ENCODE measurements around the gene RBFOX2. TPM values are rescaled to one million over a fixed set of nuclear protein-coding genes. Genes with fewer than 3 reads are reported as not detected.

Gene RBFOX2
- total and polyA plus RNA-seq, 2 of the 13 experiments (the other 11 are each of a cell fraction or from before 2014, with no cell fraction given), result 37.3 to 40.4 TPM

- TF ChIP-seq, protein P1, sequence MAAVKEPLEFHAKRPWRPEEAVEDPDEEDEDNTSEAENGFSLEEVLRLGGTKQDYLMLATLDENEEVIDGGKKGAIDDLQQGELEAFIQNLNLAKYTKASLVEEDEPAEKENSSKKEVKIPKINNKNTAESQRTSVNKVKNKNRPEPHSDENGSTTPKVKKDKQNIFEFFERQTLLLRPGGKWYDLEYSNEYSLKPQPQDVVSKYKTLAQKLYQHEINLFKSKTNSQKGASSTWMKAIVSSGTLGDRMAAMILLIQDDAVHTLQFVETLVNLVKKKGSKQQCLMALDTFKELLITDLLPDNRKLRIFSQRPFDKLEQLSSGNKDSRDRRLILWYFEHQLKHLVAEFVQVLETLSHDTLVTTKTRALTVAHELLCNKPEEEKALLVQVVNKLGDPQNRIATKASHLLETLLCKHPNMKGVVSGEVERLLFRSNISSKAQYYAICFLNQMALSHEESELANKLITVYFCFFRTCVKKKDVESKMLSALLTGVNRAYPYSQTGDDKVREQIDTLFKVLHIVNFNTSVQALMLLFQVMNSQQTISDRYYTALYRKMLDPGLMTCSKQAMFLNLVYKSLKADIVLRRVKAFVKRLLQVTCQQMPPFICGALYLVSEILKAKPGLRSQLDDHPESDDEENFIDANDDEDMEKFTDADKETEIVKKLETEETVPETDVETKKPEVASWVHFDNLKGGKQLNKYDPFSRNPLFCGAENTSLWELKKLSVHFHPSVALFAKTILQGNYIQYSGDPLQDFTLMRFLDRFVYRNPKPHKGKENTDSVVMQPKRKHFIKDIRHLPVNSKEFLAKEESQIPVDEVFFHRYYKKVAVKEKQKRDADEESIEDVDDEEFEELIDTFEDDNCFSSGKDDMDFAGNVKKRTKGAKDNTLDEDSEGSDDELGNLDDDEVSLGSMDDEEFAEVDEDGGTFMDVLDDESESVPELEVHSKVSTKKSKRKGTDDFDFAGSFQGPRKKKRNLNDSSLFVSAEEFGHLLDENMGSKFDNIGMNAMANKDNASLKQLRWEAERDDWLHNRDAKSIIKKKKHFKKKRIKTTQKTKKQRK (IDR thresholded peaks at IDR 0.05; ENCODE audit: low read length), result no peak
- TF ChIP-seq, protein P2, sequence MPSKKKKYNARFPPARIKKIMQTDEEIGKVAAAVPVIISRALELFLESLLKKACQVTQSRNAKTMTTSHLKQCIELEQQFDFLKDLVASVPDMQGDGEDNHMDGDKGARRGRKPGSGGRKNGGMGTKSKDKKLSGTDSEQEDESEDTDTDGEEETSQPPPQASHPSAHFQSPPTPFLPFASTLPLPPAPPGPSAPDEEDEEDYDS (CRISPR knock-in tag; IDR thresholded peaks at IDR 0.05), result no peak
- no peak for TF ChIP-seq ZNF468 (CRISPR knock-in tag; IDR thresholded peaks at IDR 0.05)
- TF ChIP-seq NFYC (CRISPR knock-in tag; IDR thresholded peaks at IDR 0.05), result no peak
- TF ChIP-seq ZNF350 (CRISPR knock-in tag; IDR thresholded peaks at IDR 0.05; ENCODE audit: borderline replicate concordance, low read depth), result no peak
- TF ChIP-seq EHMT2 (IDR thresholded peaks at IDR 0.05; ENCODE audit: borderline replicate concordance, low read depth, low read length), result no peak; the same call in 1 of the 2 replicates
- no peak for TF ChIP-seq SP1 (IDR thresholded peaks at IDR 0.05)
- TF ChIP-seq SP1 (CRISPR knock-in tag; IDR thresholded peaks at IDR 0.05), result no peak
- TF ChIP-seq KMT2A (CRISPR knock-in tag; IDR thresholded peaks at IDR 0.05), result no peak
- TF ChIP-seq KLF11 (CRISPR knock-in tag; IDR thresholded peaks at IDR 0.05), result no peak
- no peak for TF ChIP-seq MTA1 (CRISPR knock-in tag; IDR thresholded peaks at IDR 0.05; ENCODE audit: borderline replicate concordance)
- TF ChIP-seq KLF6 (CRISPR knock-in tag; IDR thresholded peaks at IDR 0.05), result no peak
- no peak for TF ChIP-seq ZNF580 (CRISPR knock-in tag; IDR thresholded peaks at IDR 0.05; ENCODE audit: borderline replicate concordance, low read depth)
- TF ChIP-seq, protein P3, sequence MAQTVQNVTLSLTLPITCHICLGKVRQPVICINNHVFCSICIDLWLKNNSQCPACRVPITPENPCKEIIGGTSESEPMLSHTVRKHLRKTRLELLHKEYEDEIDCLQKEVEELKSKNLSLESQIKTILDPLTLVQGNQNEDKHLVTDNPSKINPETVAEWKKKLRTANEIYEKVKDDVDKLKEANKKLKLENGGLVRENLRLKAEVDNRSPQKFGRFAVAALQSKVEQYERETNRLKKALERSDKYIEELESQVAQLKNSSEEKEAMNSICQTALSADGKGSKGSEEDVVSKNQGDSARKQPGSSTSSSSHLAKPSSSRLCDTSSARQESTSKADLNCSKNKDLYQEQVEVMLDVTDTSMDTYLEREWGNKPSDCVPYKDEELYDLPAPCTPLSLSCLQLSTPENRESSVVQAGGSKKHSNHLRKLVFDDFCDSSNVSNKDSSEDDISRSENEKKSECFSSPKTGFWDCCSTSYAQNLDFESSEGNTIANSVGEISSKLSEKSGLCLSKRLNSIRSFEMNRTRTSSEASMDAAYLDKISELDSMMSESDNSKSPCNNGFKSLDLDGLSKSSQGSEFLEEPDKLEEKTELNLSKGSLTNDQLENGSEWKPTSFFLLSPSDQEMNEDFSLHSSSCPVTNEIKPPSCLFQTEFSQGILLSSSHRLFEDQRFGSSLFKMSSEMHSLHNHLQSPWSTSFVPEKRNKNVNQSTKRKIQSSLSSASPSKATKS (CRISPR knock-in tag; IDR thresholded peaks at IDR 0.05), result no peak
- TF ChIP-seq ZNF510 (CRISPR knock-in tag; IDR thresholded peaks at IDR 0.05; ENCODE audit: low read depth), result no peak
- peak; percentile 67; the same call in 1 of the 2 replicates for TF ChIP-seq ISL2 (CRISPR knock-in tag; IDR thresholded peaks at IDR 0.05)
- no peak for TF ChIP-seq ZNF549 (CRISPR knock-in tag; IDR thresholded peaks at IDR 0.05)
- TF ChIP-seq AGO1 (IDR thresholded peaks at IDR 0.05; ENCODE audit: low read depth, low read length, poor library complexity, severe bottlenecking), result no peak
- TF ChIP-seq ZNF740 (CRISPR knock-in tag; IDR thresholded peaks at IDR 0.05), result no peak
- no peak for TF ChIP-seq STAT5B (CRISPR knock-in tag; IDR thresholded peaks at IDR 0.05)
- no peak for TF ChIP-seq CSRNP2 (CRISPR knock-in tag; conservative IDR thresholded peaks at IDR 0.05; ENCODE audit: low read depth)
- TF ChIP-seq GLMP (CRISPR knock-in tag; IDR thresholded peaks at IDR 0.05; ENCODE audit: borderline replicate concordance), result no peak
- no peak for TF ChIP-seq CBFB (CRISPR knock-in tag; IDR thresholded peaks at IDR 0.05)
Observed at GRCh38 chr22:35824256-35824655, 204.4 kb downstream of the RBFOX2 start (continued).
